ENCODE results near the gene KCNJ13. TPM values are rescaled to one million over a fixed set of nuclear protein-coding genes. Genes with fewer than 3 reads are reported as not detected.

The KCNJ13 gene
- total RNA-seq, 1 experiment from 2014 or later, result not detected

GRCh38 chr2:232810444-232810843 lies 34.1 kb upstream of the KCNJ13 start:
- no TSS peak for BruUV-seq (replicated peaks)
- Histone ChIP-seq H3K9me2 (ENCODE audit: insufficient read depth) (no peaks in the 10 kb centered on the region), H3K27me3 (ENCODE audit: insufficient read depth, low read length) (no peaks in the 10 kb centered on the region), H4K20me1 (ENCODE audit: insufficient read depth) (no peaks in the 10 kb centered on the region), H3K4me1 (ENCODE audit: control insufficient read depth in 1 of 2, insufficient read depth in 2 of 2, low read length in 2 of 2) (no peaks in the 10 kb centered on the region), H3K9ac (ENCODE audit: low read length) (no peak overlapping the region), H3K36me3 (ENCODE audit: control insufficient read depth in 1 of 2, insufficient read depth in 2 of 2, low read length in 2 of 2) (peaks cover 33 to 36% of the 10 kb centered on the region in 2 experiments; a peak in 3 of 4 replicates), H3K4me3 (replicated peaks in 1 of 2; ENCODE audit: low read depth in 1 of 2, low read length in 2 of 2) (no peak overlapping the region), H2AFZ (ENCODE audit: low read depth, low read length, poor library complexity, severe bottlenecking) (no peak overlapping the region), H3K27ac (ENCODE audit: low read depth, low read length) (no peak overlapping the region), H3K4me2 (ENCODE audit: low read length) (no peak overlapping the region), H3K79me2 (ENCODE audit: insufficient read depth, low read length) (no peaks in the 10 kb centered on the region), H3K9me3 (ENCODE audit: control insufficient read depth in 1 of 2, insufficient read depth in 1 of 2, low read depth in 1 of 2, low read length in 2 of 2) (no peaks in the 10 kb centered on the region)
- TF ChIP-seq TCF7L2 (IDR thresholded peaks at IDR 0.05; ENCODE audit: borderline replicate concordance, extremely low read depth, insufficient read depth, insufficient read length) (no peak), REST (IDR thresholded peaks at IDR 0.05; ENCODE audit: low read depth) (no peak), EZH2 (IDR thresholded peaks at IDR 0.05) (no peak), EGR1 (IDR thresholded peaks at IDR 0.05; ENCODE audit: low read depth) (no peak), ZFX (IDR thresholded peaks at IDR 0.05) (no peak), ZBTB33 (IDR thresholded peaks at IDR 0.05; ENCODE audit: extremely low read depth, insufficient replicate concordance, low read length) (no peak), ZNF274 (IDR thresholded peaks at IDR 0.05; ENCODE audit: low read depth, low read length) (no peak)
- CTCF ChIA-PET, result no interaction called here
- DNase-seq (ENCODE audit: low read depth, low spot score) (no peak), ATAC-seq (no peak)
- POLR2A ChIA-PET, result no interaction called here
- RAD21 ChIA-PET (ENCODE audit: low non-redundant PET in 1 of 2, low total read pairs in 2 of 2, uncharacterized antibody in 2 of 2, unreplicated experiment in 2 of 2), result no interaction called here
- intact Hi-C loops (cut with micrococcal nuclease), result no loop called here
